ENCODE results near the gene PITPNM1.

The PITPNM1 gene

GRCh38 chr11:67502328-67502979, 2.7 kb downstream of the PITPNM1 start:
- DNase-seq: no peak

- DNase-seq: no peak
Observed at GRCh38 chr11:67501854-67502253, 3.3 kb downstream of the PITPNM1 start.

- DNase-seq: no peak
Observed at GRCh38 chr11:67500831-67501715, 4.1 kb downstream of the PITPNM1 start.

GRCh38 chr11:67500484-67500821, 4.7 kb downstream of the PITPNM1 start:
- no peak for DNase-seq

GRCh38 chr11:67499808-67500483, 5.2 kb downstream of the PITPNM1 start:
- DNase-seq: no peak

GRCh38 chr11:67498544-67498972, 6.6 kb downstream of the PITPNM1 start:
- no peak for DNase-seq

- DNase-seq: no peak
Observed at GRCh38 chr11:67497656-67498291, 7.4 kb downstream of the PITPNM1 start.

GRCh38 chr11:67496113-67496512, 9.1 kb downstream of the PITPNM1 start:
- DNase-seq: no peak

GRCh38 chr11:67495234-67496005, 9.7 kb downstream of the PITPNM1 start:
- no peak for DNase-seq

GRCh38 chr11:67494371-67495233, 10.6 kb downstream of the PITPNM1 start:
- DNase-seq: no peak

- no peak for DNase-seq
Observed at GRCh38 chr11:67493548-67494370, 11.4 kb downstream of the PITPNM1 start.

- no peak for DNase-seq
Observed at GRCh38 chr11:67492801-67493547, 12.2 kb downstream of the PITPNM1 start.

GRCh38 chr11:67492069-67492727, 13.0 kb downstream of the PITPNM1 start:
- DNase-seq: no peak

- no peak for DNase-seq
Observed at GRCh38 chr11:67491276-67492068, 13.7 kb downstream of the PITPNM1 start.

GRCh38 chr11:67490727-67491065, 14.5 kb downstream of the PITPNM1 start:
- DNase-seq: no peak

GRCh38 chr11:67489885-67490726, 15.1 kb downstream of the PITPNM1 start:
- no peak for DNase-seq

GRCh38 chr11:67489203-67489884, 15.8 kb downstream of the PITPNM1 start:
- no peak for DNase-seq
